Body of pancreas (tissue), 4 donors: Measurements from ENCODE around the gene EPS8. TPM values are rescaled to one million over a fixed set of nuclear protein-coding genes. Genes with fewer than 3 reads are reported as not detected.

Experiments used
- ATAC-seq: fragments of 150-250 bp; one replicate; pipeline ENCODE4 v1.9.1; 2016
- DNase-seq, 4 donors: peaks; one replicate each; pipeline ENCODE4 v3.0.0-alpha.2; 2019
- H3K27ac ChIP-seq, 4 donors: fragments of 200-600 bp; sonication (generic); 1 replicate in 3 of 4; 2 replicates in 1 of 4; pipeline versions ENCODE4 v1.5.1 to v1.6.1; 2016 to 2019; ENCODE audit warnings: mild to moderate bottlenecking in 1 of 4, mixed read lengths in 1 of 4, moderate library complexity in 1 of 4
- H3K27me3 ChIP-seq, 2 donors: fragments of 200-600 bp; sonication (generic); one replicate each; pipeline ENCODE4 v1.6.0; 2016; ENCODE audit warnings: mild to moderate bottlenecking in 1 of 2
- H3K36me3 ChIP-seq, 2 donors: fragments of 200-600 bp; sonication (generic); replicated peaks in 1 of 2; 2 replicates each; pipeline ENCODE4 v1.5.1; 2016; ENCODE audit warnings: low read depth in 2 of 2; ENCODE audit not compliant: insufficient read depth in 1 of 2
- H3K4me1 ChIP-seq: fragments of 200-600 bp; sonication (generic); one replicate; pipeline ENCODE4 v1.6.0; 2016
- H3K4me3 ChIP-seq, 2 donors: fragments of 200-600 bp; sonication (generic); 1 replicate in 1 of 2; 2 replicates in 1 of 2; pipeline ENCODE4 v1.5.1; 2016 to 2019
- H3K9me3 ChIP-seq, 3 donors: fragments of 200-600 bp; sonication (generic); 1 replicate in 2 of 3; 2 replicates in 1 of 3; pipeline ENCODE4 v1.5.1; 2016
- POLR2A ChIP-seq, 3 donors: fragments of 450-650 bp; IDR thresholded peaks; one replicate each; pipeline ENCODE4 v1.6.1; 2016; ENCODE audit warnings: antibody characterized with exemption in 3 of 3, mild to moderate bottlenecking in 2 of 3
- WGBS, 2 donors: methylation state at CpG; one replicate each; pipeline ENCODE4 v1.1.5; 2017; 5-methylcytosine and 5-hydroxymethylcytosine counted together
- intact Hi-C: fragments of 100-400 bp; cut with DNase I; formaldehyde crosslinking; loops from one replicate; pipeline ENCODE4 v1.15.1; 2023
- total RNA-seq, 2 donors: library from RNA; depleted of rRNA; stranded (reverse); fragments of >200 nt; gene quantifications; one replicate each; pipeline ENCODE4 v1.1.0, GENCODE V29; 2016
- TF ChIP-seq, protein P1 (sequence below), 7 experiments: fragments of 450-650 bp in 4 of 7; fragments of 200-600 bp in 3 of 7; sonication (generic) in 3 of 7; IDR thresholded peaks; one replicate each; pipeline ENCODE4 v1.5.1; 2016 to 2019; ENCODE audit warnings: antibody characterized with exemption in 7 of 7

Gene EPS8
- total RNA-seq, 2 donors from 2014 or later: 31.6 to 41.2 TPM

DNA sequence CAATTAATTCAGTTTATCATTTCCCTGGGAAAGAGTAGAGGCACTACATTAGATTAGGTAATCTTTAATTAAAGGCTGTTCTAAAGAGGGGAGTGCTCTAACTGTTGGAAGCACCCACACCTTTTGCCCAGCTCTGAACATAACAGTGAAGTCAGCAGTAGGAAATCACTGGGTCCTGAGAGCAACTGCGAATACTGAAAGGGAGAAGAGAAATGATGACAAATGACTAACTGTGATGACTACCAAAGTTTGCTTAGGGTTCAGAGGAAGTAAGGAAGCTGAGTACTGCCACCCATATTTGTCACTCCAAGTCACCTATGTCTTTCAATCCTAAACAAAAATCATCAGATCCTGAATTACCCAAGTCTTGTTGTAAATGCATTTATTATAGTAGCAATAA is 140.6 kb downstream of the EPS8 start:
- intact Hi-C loops: no loop called here
- H3K36me3 ChIP-seq: peaks cover 0 to 6% of the 10 kb centered on the region in 2 donors
- ATAC-seq: no peak

DNA sequence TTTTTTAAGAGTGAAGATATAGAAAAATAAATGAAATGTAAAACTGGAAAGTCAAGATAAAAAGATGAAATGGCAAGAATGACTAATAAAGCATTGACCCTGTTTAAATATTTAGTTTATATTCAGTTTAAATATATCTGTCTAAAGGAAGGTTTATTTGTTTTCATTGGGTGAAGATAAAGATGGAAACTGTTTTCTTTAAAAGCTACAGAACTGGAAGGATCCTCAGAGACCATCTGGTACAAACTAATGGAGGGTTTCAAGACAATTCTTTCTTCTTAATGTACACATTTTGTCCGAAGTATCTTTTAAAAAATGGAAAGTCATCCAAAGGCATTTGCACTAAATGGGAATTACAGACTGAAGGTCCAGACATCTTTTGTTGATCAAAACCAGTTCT is 142.6 kb downstream of the EPS8 start:
- Histone ChIP-seq H3K4me1 (no peaks in the 10 kb centered on the region), H3K36me3 (peaks cover 0 to 2% of the 10 kb centered on the region in 2 donors), H3K27ac (no peak overlapping the region), H3K9me3 (no peaks in the 10 kb centered on the region), H3K27me3 (no peaks in the 10 kb centered on the region), H3K4me3 (no peak overlapping the region)
- ATAC-seq (no peak), DNase-seq (no peak)
- no peak for TF ChIP-seq POLR2A (IDR thresholded peaks at IDR 0.05)
- TF ChIP-seq, protein P1, sequence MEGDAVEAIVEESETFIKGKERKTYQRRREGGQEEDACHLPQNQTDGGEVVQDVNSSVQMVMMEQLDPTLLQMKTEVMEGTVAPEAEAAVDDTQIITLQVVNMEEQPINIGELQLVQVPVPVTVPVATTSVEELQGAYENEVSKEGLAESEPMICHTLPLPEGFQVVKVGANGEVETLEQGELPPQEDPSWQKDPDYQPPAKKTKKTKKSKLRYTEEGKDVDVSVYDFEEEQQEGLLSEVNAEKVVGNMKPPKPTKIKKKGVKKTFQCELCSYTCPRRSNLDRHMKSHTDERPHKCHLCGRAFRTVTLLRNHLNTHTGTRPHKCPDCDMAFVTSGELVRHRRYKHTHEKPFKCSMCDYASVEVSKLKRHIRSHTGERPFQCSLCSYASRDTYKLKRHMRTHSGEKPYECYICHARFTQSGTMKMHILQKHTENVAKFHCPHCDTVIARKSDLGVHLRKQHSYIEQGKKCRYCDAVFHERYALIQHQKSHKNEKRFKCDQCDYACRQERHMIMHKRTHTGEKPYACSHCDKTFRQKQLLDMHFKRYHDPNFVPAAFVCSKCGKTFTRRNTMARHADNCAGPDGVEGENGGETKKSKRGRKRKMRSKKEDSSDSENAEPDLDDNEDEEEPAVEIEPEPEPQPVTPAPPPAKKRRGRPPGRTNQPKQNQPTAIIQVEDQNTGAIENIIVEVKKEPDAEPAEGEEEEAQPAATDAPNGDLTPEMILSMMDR (IDR thresholded peaks at IDR 0.05): no peak
- 0% methylated on average over 1 of the region's 1 CpG for WGBS, 2 donors
- intact Hi-C loops: no loop called here

More for the DNA sequence above, 140.6 kb downstream of the EPS8 start:
- Histone ChIP-seq H3K27ac (no peak overlapping the region), H3K27me3 (no peaks in the 10 kb centered on the region), H3K9me3 (no peaks in the 10 kb centered on the region), H3K4me1 (no peaks in the 10 kb centered on the region), H3K4me3 (no peak overlapping the region)
- TF ChIP-seq POLR2A (IDR thresholded peaks at IDR 0.05): no peak
- TF ChIP-seq, protein P1 (IDR thresholded peaks at IDR 0.05): no peak
- WGBS, 2 donors: 75 to 77% methylated on average over 1 of the region's 1 CpG
- no peak for DNase-seq

DNA sequence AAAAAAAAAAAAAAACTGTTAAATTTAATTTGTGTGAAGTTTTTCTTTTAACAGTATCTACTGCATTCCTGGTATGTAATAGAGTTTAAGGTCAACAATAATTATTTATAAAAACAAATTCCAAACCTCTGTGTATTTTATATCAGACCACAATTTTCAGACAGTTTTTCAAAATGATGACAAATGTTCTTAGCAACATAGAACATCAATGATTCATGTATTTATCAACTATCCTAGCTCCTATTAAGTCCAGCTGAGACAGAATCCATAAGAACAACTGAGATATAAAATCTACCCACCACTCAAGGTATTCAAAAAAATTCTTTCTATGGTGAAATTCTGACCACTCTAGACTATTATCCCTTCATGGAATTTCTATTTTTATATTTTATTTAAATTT is 144.5 kb downstream of the EPS8 start:
- ATAC-seq (no peak), DNase-seq (no peak)
- Histone ChIP-seq H3K4me3 (no peak overlapping the region), H3K9me3 (no peaks in the 10 kb centered on the region), H3K27ac (no peak overlapping the region), H3K27me3 (no peaks in the 10 kb centered on the region), H3K4me1 (no peaks in the 10 kb centered on the region), H3K36me3 (peaks cover 0 to 2% of the 10 kb centered on the region in 2 donors)
- no peak for TF ChIP-seq POLR2A (IDR thresholded peaks at IDR 0.05)
- TF ChIP-seq, protein P1 (IDR thresholded peaks at IDR 0.05): no peak
- intact Hi-C loops: no loop called here

DNA sequence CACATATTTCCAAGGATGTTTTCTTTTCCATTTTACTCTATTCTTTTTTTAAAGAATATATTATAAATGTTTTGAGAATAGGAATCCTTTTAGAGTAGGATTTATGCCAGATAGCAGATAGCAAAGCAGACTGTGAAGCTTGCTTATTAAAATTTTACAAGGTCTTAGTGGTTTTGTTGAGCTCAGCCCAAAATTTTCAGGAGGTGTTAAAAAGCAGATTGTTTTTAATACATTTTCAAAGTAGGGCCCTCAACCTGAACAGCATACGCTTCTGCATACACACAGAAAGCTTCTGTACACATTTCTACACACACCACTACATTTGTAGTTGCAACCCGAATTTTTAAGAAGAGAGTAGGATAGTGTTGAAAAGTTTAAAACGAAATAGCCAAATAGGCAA is 151.0 kb downstream of the EPS8 start:
- DNase-seq (no peak), ATAC-seq (no peak)
- Histone ChIP-seq H3K36me3 (no peaks in the 10 kb centered on the region), H3K27me3 (no peaks in the 10 kb centered on the region), H3K4me3 (no peak overlapping the region), H3K27ac (no peak overlapping the region), H3K9me3 (no peaks in the 10 kb centered on the region), H3K4me1 (no peaks in the 10 kb centered on the region)
- 72 to 79% methylated on average over 3 of the region's 3 CpGs for WGBS, 2 donors
- no peak for TF ChIP-seq POLR2A (IDR thresholded peaks at IDR 0.05)
- TF ChIP-seq, protein P1 (IDR thresholded peaks at IDR 0.05): no peak
- intact Hi-C loops: no loop called here

DNA sequence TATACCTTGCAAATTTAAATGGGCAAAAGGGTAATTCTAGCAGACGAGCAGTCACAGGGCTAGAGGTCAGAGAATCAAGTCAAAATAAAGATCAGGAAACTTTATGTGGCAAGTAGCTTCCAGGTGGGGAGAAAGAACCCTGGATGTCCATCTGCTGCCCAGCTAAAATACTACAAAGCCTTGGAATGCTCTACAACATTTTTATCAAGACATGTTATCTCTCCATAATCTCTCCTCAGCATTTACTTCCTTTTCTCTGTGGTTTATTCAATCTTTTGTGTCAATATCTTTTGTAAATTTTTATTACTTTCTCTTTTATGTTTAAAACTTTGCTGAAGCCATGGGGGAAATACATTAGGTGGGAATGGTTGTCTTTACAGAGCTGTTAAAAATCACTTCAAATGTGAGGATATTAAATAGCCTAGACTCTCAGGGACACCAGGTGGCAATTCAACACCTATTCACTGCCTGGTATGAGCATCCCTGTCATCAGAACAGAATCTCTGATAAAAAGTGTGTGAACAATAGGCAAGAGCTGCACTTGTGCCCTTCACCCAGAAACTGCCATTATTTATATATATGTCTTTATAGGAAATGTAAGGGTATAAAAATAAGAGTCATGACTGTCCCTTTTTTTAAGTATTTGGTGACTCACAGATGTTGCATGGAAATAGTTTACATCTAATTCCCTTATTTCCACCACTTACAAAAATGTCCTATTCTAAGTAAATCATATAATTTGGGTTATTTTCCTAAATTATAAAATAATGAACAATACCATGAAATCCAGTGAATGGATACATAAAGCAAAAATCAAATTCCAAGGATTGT is 152.9 kb downstream of the EPS8 start:
- no peak for ATAC-seq
- intact Hi-C loops: no loop called here
- no peaks in the 10 kb centered on the region for H3K9me3 ChIP-seq
- H3K27ac ChIP-seq: no peak overlapping the region
- DNase-seq: no peak
- no peaks in the 10 kb centered on the region for H3K27me3 ChIP-seq
- TF ChIP-seq, protein P1 (IDR thresholded peaks at IDR 0.05): no peak
- TF ChIP-seq POLR2A (IDR thresholded peaks at IDR 0.05): no peak
- no peaks in the 10 kb centered on the region for H3K4me1 ChIP-seq
- no peak overlapping the region for H3K4me3 ChIP-seq
- 94 to 96% methylated on average over 1 of the region's 1 CpG for WGBS, 2 donors
- no peaks in the 10 kb centered on the region for H3K36me3 ChIP-seq
